Measurements from ENCODE around the gene TGFBR3L. TPM values are rescaled to one million over a fixed set of nuclear protein-coding genes. Genes with fewer than 3 reads are reported as not detected.

The TGFBR3L gene
- total RNA-seq, 1 donor from 2014 or later, result 1.2 TPM

- no peak overlapping the region for H3K27ac Mint-ChIP-seq
- H3K36me3 Mint-ChIP-seq, result peaks cover 3% of the 10 kb centered on the region
- no peaks in the 10 kb centered on the region for H3K9me3 Mint-ChIP-seq
- peaks cover 12% of the 10 kb centered on the region for H3K4me1 Mint-ChIP-seq
- DNase-seq (ENCODE audit: low spot score in 2 of 2, unreplicated experiment in 2 of 2), result no peak
- no peak overlapping the region for H3K4me3 Mint-ChIP-seq
- no peak for TF ChIP-seq CTCF (IDR thresholded peaks at IDR 0.05; ENCODE audit: unreplicated experiment)
- H3K27me3 Mint-ChIP-seq (ENCODE audit: low read depth), result peaks cover 2% of the 10 kb centered on the region
These were observed 14.8 kb upstream of the TGFBR3L start for GRCh38 chr19:7899751-7900378.

- peaks cover 16% of the 10 kb centered on the region for H3K4me1 Mint-ChIP-seq
- peaks cover 3% of the 10 kb centered on the region for H3K36me3 Mint-ChIP-seq
- H3K27ac Mint-ChIP-seq, result no peak overlapping the region
- DNase-seq (ENCODE audit: low spot score in 2 of 2, unreplicated experiment in 2 of 2), result no peak
- no peak overlapping the region for H3K4me3 Mint-ChIP-seq
- no peaks in the 10 kb centered on the region for H3K9me3 Mint-ChIP-seq
- peaks cover 2% of the 10 kb centered on the region for H3K27me3 Mint-ChIP-seq (ENCODE audit: low read depth)
- TF ChIP-seq CTCF (IDR thresholded peaks at IDR 0.05; ENCODE audit: unreplicated experiment), result no peak
These were observed 14.2 kb upstream of the TGFBR3L start for GRCh38 chr19:7900401-7900870.

DNA sequence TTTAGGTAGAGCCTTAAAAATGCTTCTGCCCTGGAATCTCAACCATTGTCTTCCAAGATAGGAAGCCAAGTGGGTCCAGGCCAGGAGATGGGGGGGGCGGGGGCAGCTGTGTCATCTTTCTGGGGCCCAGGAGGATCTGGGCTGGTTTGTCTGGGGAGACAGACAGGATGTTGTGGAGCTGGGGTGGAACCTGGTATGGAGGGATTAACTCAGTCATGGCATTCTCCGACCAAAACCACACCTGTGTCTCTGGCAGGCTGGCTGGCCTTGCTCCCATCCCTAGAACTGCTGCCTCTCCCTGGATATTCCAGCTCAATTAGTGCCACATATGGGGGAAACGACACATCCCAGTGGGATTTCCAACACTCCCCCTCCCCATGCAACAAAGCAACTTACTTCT is 13.7 kb upstream of the TGFBR3L start:
- H3K27ac Mint-ChIP-seq, result no peak overlapping the region
- no peaks in the 10 kb centered on the region for H3K9me3 Mint-ChIP-seq
- H3K4me1 Mint-ChIP-seq, result peaks cover 20% of the 10 kb centered on the region
- peaks cover 3% of the 10 kb centered on the region for H3K36me3 Mint-ChIP-seq
- DNase-seq (ENCODE audit: low spot score in 2 of 2, unreplicated experiment in 2 of 2), result no peak
- H3K4me3 Mint-ChIP-seq, result no peak overlapping the region
- no peak for TF ChIP-seq CTCF (IDR thresholded peaks at IDR 0.05; ENCODE audit: unreplicated experiment)
- peaks cover 2% of the 10 kb centered on the region for H3K27me3 Mint-ChIP-seq (ENCODE audit: low read depth)

DNA sequence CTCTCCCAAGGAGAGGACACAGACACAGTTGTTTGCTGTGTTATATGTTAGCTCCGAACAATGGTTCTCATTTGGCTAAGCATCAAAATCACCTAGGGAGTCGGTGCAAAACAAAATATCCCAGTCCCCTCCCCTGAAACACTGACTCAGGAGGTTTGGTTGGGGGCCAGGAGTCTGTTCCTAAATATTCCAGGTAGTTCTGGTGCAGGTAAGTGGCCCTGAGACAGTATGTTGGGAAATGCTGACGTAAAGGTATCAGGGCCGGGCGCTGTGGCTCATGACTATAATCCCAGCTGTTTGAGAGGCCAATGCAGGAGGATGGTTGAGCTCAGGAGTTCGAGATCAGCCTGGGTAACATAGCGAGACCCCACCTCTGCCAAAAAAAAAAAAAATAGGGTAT is 13.3 kb upstream of the TGFBR3L start:
- H3K36me3 Mint-ChIP-seq, result peaks cover 3% of the 10 kb centered on the region
- peaks cover 2% of the 10 kb centered on the region for H3K27me3 Mint-ChIP-seq (ENCODE audit: low read depth)
- H3K27ac Mint-ChIP-seq, result no peak overlapping the region
- no peak for TF ChIP-seq CTCF (IDR thresholded peaks at IDR 0.05; ENCODE audit: unreplicated experiment)
- H3K4me1 Mint-ChIP-seq, result peaks cover 20% of the 10 kb centered on the region
- no peak for DNase-seq (ENCODE audit: low spot score in 2 of 2, unreplicated experiment in 2 of 2)
- H3K9me3 Mint-ChIP-seq, result no peaks in the 10 kb centered on the region
- no peak overlapping the region for H3K4me3 Mint-ChIP-seq

DNA sequence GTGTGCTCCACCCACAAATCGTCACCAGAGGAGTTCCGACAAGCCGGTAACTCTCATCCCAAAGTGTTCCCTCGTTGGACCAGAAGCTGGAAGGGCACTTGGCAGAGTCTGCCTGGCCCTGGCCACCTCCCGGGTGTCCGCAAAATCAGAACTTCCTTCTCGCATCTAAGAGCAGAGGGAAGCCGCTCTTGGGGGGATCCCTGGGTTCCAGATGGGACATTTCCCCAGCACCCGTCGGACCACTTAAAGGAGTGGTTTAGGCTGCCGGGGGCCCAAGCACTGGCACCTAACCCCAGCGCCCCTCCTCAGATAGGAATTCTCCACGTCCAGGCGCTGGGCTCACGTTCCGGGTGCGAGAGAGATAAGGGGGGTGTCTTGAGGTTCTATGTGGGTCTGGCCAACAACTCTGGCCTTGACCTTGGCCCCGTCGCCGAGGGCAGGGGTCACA is 11.8 kb upstream of the TGFBR3L start:
- peak overlapping the region; percentile 80 for H3K4me3 Mint-ChIP-seq
- TF ChIP-seq CTCF (IDR thresholded peaks at IDR 0.05; ENCODE audit: unreplicated experiment), result no peak
- peak overlapping the region; percentile 97 for H3K27ac Mint-ChIP-seq
- H3K4me1 Mint-ChIP-seq, result peaks cover 20% of the 10 kb centered on the region
- no peaks in the 10 kb centered on the region for H3K9me3 Mint-ChIP-seq
- H3K36me3 Mint-ChIP-seq, result peaks cover 3% of the 10 kb centered on the region
- peaks cover 2% of the 10 kb centered on the region for H3K27me3 Mint-ChIP-seq (ENCODE audit: low read depth)
- DNase-seq (ENCODE audit: low spot score in 2 of 2, unreplicated experiment in 2 of 2), result no peak

All from mesothelial cell of epicardium (in vitro differentiated cells).